ENCODE data around the gene PRLR.

Gene PRLR

GRCh38 chr5:35096216-35096615, 134.1 kb downstream of the PRLR start:
- no peaks in the 10 kb centered on the region for H3K27me3 ChIP-seq (replicated peaks)
- in situ Hi-C loops (cut with HindIII; ENCODE audit: low pct_ligation_motif_present, low sequenced_read_pairs) = loop anchor here (25.0 kb wide), 1 partner anchor 91 kb away; no protein-coding TSS in a partner anchor
- no peak overlapping the region for H3K4me3 ChIP-seq (ENCODE audit: low read depth, low read length)
- TF ChIP-seq CTCF (IDR thresholded peaks at IDR 0.05; ENCODE audit: low read depth, low read length, missing control alignments) = no peak
- H3K36me3 ChIP-seq (replicated peaks) = no peaks in the 10 kb centered on the region
- DNase-seq = no peak
- H3K27ac ChIP-seq = no peak overlapping the region

- in situ Hi-C loops (cut with HindIII; ENCODE audit: low pct_ligation_motif_present, low sequenced_read_pairs) = loop anchor here (25.0 kb wide), 1 partner anchor 92 kb away; no protein-coding TSS in a partner anchor
- H3K4me3 ChIP-seq (ENCODE audit: low read depth, low read length) = no peak overlapping the region
- no peak for TF ChIP-seq CTCF (IDR thresholded peaks at IDR 0.05; ENCODE audit: low read depth, low read length, missing control alignments)
These were observed 134.9 kb downstream of the PRLR start for GRCh38 chr5:35095366-35095765.

GRCh38 chr5:35094948-35095347, 135.3 kb downstream of the PRLR start:
- Histone ChIP-seq H3K4me3 (ENCODE audit: low read depth, low read length) (no peak overlapping the region), H3K27ac (no peak overlapping the region), H3K27me3 (replicated peaks) (no peaks in the 10 kb centered on the region), H3K36me3 (replicated peaks) (no peaks in the 10 kb centered on the region)
- no peak for TF ChIP-seq CTCF (IDR thresholded peaks at IDR 0.05; ENCODE audit: low read depth, low read length, missing control alignments)
- DNase-seq = no peak
- in situ Hi-C loops (cut with HindIII; ENCODE audit: low pct_ligation_motif_present, low sequenced_read_pairs) = loop anchor here (25.0 kb wide), 1 partner anchor 92 kb away; no protein-coding TSS in a partner anchor

More at GRCh38 chr5:35095366-35095765, 134.9 kb downstream of the PRLR start:
- no peaks in the 10 kb centered on the region for H3K27me3 ChIP-seq (replicated peaks)
- no peaks in the 10 kb centered on the region for H3K36me3 ChIP-seq (replicated peaks)
- no peak for DNase-seq
- no peak overlapping the region for H3K27ac ChIP-seq

- DNase-seq = no peak
- TF ChIP-seq CTCF (IDR thresholded peaks at IDR 0.05; ENCODE audit: low read depth, low read length, missing control alignments) = no peak
- no peaks in the 10 kb centered on the region for H3K27me3 ChIP-seq (replicated peaks)
- in situ Hi-C loops (cut with HindIII; ENCODE audit: low pct_ligation_motif_present, low sequenced_read_pairs) = loop anchor here (25.0 kb wide), 1 partner anchor 95 kb away; no protein-coding TSS in a partner anchor
- H3K36me3 ChIP-seq (replicated peaks) = no peaks in the 10 kb centered on the region
- no peak overlapping the region for H3K4me3 ChIP-seq (ENCODE audit: low read depth, low read length)
- no peak overlapping the region for H3K27ac ChIP-seq
These were observed 137.6 kb downstream of the PRLR start for GRCh38 chr5:35092703-35093102.

GRCh38 chr5:35091704-35092103, 138.6 kb downstream of the PRLR start:
- in situ Hi-C loops (cut with HindIII; ENCODE audit: low pct_ligation_motif_present, low sequenced_read_pairs) = loop anchor here (25.0 kb wide), 1 partner anchor 96 kb away; no protein-coding TSS in a partner anchor
- DNase-seq = no peak
- H3K27ac ChIP-seq = no peak overlapping the region

More at GRCh38 chr5:35091704-35092103, 138.6 kb downstream of the PRLR start:
- no peaks in the 10 kb centered on the region for H3K36me3 ChIP-seq (replicated peaks)
- TF ChIP-seq CTCF (IDR thresholded peaks at IDR 0.05; ENCODE audit: low read depth, low read length, missing control alignments) = no peak
- no peaks in the 10 kb centered on the region for H3K27me3 ChIP-seq (replicated peaks)
- H3K4me3 ChIP-seq (ENCODE audit: low read depth, low read length) = no peak overlapping the region
